DMS 273 (cell line): ENCODE measurements around the gene CYB561D2.

Experiments used
- DNase-seq: peaks from one replicate; lab custom pipeline; 2025; ENCODE audit not compliant: unreplicated experiment; lab: John Stamatoyannopoulos, UW

CYB561D2 gene

DNA sequence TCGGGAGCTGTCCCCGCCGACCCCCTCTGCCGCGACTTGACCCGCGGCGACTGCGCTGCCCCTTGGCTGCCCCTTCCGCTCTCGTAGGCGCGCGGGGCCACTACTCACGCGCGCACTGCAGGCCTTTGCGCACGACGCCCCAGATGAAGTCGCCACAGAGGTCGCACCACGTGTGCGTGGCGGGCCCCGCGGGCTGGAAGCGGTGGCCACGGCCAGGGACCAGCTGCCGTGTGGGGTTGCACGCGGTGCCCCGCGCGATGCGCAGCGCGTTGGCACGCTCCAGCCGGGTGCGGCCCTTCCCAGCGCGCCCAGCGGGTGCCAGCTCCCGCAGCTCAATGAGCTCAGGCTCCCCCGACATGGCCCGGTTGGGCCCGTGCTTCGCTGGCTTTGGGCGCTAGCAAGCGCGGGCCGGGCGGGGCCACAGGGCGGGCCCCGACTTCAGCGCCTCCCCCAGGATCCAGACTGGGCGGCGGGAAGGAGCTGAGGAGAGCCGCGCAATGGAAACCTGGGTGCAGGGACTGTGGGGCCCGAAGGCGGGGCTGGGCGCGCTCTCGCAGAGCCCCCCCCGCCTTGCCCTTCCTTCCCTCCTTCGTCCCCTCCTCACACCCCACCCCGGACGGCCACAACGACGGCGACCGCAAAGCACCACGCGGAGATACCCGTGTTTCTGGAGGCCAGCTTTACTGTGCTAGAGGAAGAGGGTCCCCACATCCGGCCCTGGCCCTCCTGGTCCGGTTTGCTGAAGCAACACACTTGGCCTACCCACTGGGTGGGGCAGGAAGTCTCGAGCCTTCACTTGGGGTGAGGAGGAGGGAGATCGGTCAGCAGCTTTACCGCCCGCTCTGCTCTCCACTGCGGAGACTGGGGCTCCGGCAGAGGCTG lies 10.0 kb upstream of the CYB561D2 start, which contains the start of gene RASSF1:
Gene RASSF1 (minus strand): TSS at position 389 of the 882 bp plus-strand sequence. CDS start 31 bp downstream, at position 358.
- no peak for DNase-seq

DNA sequence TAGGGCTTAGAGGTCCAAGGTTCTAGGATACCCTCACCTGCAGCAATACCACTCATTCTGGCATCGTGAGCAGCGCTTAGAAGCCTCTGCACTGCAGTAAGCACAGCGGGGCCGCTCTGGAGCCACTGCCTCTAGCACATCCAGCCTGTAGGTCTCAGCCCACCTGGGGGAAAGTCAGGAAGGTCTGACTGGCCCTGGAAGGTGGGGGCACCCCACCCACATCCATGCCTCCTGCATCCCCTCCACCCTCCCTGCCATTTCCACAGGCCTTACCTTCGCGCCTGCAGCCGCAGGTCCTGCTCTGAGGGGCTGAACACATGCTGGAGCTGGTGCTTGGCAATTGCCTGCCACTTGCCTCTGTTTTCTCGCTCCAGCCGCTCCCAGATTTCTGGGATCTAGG lies 9.1 kb upstream of the CYB561D2 start:
- DNase-seq: no peak

DNA sequence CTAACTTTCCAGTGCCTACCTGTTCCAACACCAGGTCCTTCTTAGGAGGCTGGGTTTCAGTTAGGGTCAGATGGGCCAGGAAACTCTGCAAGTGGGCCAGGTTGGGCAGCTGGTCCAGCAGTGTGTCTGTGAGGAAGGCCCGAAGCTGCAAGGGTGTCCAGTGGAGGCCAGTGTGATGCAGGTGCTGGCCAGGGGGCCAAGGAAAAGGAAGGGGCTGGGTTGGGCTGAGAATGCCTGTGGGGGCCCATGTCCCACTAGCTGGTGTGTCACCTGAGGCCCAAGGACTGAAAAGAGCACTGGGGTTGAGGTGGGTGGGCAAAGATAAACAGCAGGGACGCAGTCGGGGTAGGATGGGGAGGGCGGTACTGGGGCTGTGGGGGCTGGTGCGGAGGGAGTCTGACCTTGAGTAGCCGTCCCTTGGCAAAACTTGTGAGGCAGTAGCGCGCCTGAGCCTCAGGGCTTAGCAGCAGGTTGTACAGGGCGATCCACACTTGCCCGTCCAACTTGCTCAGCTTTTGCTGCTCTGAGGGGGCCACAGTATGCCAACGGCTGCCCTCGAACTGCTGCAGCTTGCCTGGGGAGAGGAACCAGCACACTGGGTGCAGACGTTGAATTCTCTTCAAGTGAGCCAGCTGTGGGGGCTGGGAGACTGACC lies 8.5 kb upstream of the CYB561D2 start:
- no peak for DNase-seq

DNA sequence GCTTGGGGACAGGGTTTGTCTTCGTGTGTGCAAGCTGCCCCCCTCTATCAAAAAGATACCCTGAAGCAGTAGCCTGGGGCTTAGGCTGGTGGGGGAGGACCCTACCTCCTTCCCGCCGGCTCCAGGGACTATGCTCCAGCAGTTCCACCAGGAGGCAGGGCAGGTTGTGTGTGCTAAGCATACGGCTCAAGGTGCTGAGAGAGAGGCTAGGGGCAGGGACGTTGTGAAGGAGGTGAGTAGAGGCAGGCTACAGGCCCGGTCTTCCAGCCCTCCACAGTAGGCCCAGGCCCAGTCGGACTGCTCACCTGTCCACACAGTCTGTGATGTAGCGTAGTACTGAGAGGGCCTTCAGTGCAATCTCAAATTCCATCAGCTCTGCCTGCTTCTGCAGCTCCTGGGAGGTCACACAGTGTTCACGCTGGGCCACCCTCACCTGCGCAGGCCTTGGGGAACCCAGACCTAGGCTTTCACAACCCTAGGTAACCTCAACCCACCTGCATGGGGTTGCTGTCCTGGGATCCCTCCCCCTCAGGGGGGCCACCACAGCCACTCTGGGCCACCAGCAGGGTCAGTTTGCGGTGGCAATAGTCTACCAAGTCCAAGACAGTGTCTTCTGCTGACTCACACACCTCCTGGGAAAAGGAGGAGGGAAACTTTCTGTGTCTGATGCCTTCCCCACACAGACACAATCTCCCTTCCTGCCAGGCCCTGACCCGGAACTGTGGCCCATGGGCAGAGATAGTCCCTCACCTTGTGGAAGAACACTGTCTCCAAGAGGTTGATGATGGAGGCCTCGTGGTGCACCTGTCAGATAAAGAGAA lies 7.6 kb upstream of the CYB561D2 start:
- DNase-seq: peak; percentile 28

DNA sequence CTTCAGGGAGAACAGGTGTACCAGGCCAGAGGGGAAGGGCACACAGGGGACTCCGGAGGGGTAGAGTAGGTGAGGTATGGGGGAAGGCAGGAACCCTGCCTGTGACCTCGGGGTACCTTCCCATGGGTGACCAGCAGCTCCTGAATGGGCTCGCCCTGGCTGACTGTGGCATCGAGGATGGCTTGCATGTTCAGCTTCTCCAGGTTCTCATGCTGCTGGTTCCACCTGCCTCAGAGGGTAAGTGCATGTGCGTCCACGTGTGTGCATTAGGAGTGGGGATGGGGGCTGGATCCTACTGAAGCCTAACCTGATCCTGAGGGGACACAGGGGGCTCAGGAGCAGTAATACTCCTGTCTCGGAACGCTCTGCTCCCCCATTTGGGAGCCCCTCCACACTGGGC lies 5.7 kb upstream of the CYB561D2 start:
- DNase-seq: no peak

DNA sequence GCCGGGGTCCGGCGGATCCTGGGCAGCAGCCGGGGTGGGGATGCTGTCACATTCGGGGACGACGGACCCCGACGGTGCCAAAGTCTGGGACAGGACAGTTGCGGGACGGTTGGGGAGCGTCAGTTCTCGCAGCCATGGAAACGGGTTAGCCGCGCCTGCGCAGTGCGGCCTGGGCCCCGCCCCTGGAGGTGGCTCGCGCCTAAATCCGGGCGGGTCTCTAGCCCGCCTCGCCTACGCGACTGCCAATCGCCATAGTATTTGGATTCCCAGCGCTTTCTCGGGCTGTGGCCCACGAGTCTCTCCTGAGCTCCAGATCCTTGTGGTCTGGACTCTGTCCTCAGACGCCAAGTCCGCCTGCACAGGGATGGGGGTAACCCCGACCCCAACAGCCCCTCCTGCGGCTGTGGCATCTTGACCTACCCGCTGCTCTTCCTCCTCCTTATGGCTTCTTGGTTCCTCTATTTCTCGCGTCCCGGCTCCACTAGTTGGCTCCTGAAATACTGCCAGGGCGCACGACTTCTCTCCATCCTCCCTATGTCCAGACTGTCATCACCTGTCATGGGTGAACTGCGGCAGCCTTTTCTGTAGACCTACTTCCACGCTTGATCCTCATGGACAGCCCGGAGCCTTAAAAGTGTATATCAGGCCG lies 5.0 kb upstream of the CYB561D2 start, which contains the start of gene ZMYND10:
Gene ZMYND10 (minus strand): TSS at position 147 of the 649 bp plus-strand sequence. CDS start 153 bp downstream, outside the sequence.
- DNase-seq: peak; percentile 87

DNA sequence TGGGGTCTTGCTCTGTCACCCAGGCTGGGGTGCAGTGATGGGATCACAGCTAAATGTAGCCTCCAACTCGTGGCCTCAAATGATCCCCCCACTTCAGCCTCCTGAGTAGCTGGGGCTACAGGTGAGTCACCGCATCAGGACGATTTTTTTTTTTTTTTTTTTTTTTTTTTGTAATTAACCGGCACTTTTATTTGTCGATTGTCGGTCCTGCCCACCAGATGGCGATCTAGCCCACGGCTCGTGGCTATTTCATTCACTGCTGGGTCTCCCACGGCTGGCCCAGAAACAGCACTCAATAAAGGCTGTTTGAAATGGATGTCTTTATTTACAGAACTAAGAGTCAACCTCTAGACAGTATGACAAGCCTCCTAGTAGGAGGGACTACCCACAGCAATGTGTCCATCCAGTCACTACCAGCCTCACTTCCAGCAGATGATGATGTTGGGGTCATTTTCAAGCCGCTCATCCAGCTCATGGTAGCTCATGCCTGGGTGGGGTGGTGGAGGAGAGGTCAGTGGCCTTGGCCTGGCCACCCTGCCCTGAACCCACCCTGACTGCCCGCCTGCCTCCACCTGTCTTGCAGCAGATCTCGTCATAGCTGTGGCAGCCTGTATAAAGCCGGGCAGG lies 3.4 kb upstream of the CYB561D2 start:
- peak; percentile 81 for DNase-seq

DNA sequence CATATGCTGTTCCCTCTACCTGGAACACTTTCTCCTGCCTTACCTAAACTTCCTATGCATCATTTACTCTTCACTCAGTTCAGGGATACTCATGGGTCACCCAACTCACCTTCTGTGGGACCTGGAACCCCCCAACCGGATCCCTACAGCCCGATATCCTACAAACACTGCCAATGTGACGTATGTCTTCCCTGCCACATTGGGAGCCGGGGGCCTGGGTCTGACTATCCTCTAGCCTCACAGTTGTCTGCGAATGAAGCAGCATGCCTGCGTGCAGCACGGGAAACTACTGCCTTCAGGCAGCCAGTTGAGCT lies 492 bp upstream of the CYB561D2 start:
- no peak for DNase-seq

DNA sequence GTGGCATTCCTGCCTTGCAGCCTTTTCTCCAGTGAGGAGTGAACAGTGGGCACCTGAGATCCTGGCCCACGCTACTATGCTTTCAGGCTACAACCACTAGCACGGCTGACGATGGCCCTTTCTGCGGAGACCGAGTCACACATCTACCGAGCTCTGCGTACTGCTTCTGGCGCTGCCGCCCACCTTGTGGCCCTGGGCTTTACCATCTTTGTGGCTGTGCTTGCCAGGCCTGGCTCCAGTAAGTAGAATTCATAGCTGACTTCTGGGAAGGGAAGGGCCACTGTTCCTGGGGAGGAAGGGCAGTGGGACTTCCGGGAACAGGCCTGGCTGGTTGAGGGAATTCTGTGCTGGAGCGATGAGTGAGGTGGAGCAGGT lies 648 bp downstream of the CYB561D2 start:
- no peak for DNase-seq

DNA sequence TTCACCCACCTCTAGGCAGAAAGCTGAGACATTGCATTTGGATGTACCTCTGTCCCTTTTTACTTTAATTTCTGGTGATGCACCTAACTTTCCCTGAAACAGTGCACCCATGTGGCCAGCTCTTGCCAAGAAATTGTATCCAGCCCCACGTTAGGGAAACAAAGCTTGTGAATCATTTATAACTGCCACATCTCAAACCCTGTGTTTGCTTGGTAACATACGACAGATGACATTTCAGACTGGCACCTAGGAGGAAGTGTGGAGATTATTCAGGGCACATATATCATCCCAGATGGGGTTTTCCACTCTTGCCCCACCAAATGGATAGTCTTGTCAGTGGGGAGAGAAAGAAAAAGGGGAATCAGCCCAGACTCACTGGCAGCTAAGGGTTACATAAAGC lies 2.1 kb downstream of the CYB561D2 start:
- DNase-seq: peak; percentile 58

DNA sequence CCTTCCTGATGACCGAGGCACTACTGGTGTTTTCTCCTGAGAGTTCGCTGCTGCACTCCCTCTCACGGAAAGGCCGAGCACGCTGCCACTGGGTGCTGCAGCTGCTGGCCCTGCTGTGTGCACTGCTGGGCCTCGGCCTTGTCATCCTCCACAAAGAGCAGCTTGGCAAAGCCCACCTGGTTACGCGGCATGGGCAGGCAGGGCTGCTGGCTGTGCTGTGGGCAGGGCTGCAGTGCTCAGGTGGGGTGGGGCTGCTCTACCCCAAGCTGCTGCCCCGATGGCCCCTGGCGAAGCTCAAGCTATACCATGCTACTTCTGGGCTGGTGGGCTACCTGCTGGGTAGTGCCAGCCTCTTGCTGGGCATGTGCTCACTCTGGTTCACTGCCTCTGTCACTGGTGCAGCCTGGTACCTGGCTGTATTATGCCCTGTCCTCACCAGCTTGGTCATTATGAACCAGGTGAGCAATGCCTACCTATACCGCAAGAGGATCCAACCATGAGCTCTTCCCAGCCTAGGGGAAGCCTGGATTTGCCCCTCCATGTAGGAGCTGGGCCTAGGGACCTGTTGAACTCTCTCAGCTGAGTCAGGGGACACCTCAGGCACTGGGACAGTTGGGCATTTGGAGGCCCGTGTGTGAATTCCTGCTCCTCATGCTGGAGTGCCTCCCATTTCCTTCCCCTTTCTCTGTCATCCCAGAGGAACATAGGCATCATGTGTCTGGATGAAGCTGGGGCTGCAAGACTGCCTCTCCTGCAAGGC lies 2.8 kb downstream of the CYB561D2 start:
- DNase-seq: no peak

DNA sequence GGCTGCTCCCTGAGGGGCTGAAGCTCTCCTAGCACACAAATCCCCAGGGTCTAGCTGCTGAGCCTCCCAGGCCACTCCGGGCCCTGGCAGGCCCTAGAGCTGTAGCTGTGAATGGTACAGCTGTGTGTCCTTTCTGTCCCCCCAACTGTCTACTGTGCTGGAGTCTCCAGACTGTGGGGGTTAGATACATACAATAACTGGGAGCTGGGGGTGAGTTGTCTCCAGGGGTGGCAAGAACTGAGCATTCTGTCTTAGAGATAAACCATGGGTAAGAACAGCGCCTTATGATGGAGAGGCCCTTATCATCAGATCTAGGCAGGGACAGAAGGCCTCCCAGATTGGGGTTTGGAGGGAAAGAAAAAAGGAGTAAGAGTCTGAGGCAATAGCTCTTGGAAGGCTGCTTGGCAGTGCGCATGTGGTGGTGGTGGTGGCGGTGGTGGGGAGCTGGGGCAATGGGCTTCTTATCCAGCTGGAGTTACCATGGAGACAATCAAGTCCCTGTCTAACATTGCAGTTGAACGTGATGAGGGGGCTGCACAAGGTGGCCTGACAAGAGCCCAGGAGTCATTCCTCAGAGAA lies 3.6 kb downstream of the CYB561D2 start:
- no peak for DNase-seq

DNA sequence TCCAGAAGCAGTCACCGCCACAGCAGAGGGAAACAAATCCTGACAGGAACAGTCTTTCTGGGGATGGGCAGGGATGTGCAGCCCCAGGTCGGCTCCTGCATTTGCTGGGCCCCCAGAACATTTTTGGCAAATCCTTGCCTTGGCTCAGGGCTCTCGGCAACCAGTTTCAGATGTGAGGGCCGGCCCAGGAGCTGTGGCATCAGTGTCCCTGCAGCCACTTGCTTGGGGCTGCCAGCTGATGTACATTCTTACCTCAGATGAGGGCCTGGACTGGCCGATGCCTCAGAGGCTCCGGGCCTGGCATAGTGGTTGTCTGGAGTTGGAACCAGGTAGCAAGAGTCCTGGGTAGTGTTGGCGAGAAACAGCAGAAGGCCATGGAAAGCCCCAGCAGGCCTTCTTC lies 4.2 kb downstream of the CYB561D2 start:
- DNase-seq: no peak

DNA sequence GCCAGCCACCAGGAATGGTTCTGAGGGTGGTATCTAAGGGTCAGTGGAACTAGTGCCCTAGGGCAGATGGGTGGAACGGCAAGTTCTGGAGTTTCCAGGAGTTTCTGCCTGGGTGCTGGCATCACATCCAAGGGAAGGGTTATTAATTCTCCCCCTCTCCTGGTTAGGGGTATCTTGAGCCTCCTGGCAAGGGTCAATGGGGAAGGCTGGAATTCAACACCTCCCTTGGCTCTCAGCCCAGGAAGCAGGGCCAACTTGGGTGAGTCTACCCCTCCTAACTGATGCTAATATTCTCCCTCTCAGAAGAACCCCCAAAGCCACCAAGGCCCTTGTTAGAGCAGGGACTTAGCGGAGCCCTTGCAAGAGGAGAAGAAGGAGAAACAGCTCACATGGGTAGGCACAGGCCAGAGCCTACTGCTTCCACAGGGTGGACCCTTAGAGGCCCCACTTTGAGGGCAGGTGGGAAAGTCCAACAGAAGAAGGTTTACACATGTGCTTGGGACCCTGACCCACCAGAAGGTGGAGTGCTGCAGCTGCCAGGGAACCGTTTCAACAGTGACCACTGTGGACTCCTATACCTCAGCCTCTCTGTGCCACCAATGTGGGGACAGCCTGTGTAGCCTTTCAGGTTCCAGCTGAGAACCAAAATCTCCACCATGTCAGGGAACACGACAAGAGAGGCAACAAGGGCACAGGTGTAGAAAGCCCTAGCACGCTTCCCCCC lies 5.3 kb downstream of the CYB561D2 start:
- DNase-seq: no peak

DNA sequence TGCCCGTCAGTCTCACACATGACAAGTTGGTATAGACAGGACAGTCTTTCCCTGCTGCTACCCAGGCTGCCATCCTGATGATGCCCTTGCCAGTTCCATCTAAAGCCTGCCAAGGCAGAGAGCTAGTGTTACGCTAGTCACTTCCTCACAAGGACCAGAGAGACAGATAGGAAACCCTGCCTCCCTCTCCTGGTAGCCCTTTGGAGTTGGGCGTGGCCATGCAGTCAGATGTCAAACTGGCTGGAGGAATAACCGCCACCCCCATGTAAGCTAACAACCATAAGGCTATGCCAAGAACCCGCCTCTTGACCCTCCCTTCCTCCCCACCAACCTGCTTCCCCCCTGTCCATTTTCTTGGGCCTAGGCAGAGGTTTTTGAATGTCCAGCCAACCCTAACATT lies 5.9 kb downstream of the CYB561D2 start:
- DNase-seq: peak; percentile 51

DNA sequence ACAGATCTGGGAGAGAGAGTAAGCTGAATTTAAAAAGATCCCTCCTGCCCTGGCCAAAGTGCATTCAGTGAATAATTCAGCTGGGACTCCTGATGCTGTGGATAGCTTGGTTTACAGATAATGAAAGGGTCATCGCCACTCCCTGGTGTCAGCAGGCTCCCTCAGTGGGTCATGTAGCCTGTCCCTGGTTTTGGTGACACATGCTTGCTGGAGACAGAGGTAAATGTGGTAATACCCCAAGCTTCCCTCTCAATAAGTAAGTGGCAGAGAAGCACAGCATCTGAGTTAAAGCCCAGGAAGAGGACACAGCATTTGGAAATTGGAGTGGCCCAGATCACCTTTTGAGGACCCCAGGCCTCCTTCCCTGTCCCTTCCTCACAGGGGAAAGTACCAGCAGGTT lies 6.8 kb downstream of the CYB561D2 start:
- DNase-seq: no peak

DNA sequence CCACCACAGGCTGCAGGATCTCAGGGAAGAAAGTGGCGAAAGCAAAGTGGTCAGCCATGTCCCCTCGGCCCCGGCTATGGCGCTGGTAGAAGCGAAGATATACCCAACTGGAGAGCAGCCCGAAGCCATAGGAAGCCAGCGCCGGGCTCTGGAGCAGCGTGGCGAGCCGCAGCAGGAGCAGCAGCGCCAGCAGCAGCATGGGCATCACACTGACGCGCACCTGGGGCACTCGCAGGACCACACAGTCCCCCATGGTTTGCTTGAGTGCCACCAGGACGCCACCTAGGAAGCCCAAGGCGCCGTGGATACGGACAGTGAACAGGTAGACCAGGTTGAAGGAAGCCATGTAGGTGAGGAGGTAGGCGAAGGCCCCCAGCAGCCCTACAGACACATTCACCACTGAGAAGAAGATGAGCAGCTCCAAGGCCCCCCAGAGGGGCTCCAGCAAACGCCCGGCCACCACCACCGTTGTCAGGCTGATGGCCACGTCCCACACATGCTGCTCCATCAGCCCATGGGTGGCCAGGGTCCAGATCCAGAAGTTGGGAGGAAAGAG lies 7.8 kb downstream of the CYB561D2 start:
- peak; percentile 31 for DNase-seq

DNA sequence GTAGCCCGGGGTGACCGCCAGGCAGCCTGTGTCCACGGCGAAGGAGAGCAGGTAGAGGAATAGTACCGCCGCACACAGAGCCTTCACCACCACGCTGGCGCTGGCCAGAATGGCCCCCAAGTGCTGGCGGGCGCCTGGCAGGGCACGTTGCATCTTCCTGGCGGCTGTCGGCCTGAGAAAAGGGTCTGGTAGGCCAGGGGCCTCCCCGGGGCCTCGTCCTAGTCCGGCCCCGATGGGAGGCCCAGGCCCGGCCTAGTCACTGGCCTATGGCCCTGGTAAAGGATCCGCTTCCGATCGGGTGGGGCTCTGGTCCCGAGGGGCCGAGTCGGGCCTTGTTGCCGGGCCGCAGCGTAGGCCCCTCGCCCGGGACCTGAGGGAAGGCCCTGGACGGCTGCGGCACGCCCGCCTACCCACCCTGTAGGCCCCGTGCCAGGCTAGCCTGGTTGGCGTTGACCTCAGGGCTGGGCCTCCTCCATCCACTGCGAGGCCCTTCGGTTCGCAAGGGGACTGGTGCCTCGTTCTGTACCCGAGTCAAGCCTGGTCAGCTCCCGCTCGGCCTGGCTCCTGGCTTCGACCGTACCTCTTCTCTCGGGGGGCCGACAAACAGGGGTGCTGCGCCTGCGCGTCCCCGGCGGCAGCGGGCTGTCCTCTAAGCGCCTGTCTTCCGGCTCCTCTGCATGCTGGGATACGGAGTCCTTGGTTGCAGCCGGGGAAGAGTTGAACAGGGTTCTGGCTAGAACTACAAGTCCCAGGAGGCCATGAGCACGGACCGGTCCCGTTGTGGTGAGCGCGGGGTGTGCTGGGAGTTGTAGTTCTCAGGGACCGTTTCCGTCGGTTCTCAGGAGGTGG lies 8.5 kb downstream of the CYB561D2 start, which contains the start of gene TMEM115:
Gene TMEM115 (minus strand): TSS at position 611 of the 849 bp plus-strand sequence. CDS start 458 bp downstream, at position 153.
- DNase-seq: peak; percentile 97
